ENCODE results near the gene KCTD8.

GRCh38 chr4:44446191-44446590, 2.4 kb downstream of the KCTD8 start:
- TF ChIP-seq CTCF (IDR thresholded peaks at IDR 0.05) = no peak
- TF ChIP-seq POLR2A (IDR thresholded peaks at IDR 0.05) = no peak
